Fibroblast of gingiva (primary cell): ENCODE results near the gene EFNA2.

Experiments used
- DNase-seq: peaks from one replicate; pipeline ENCODE4 v3.0.0-alpha.2; 2011; ENCODE audit warnings: low read depth

Gene EFNA2

DNA sequence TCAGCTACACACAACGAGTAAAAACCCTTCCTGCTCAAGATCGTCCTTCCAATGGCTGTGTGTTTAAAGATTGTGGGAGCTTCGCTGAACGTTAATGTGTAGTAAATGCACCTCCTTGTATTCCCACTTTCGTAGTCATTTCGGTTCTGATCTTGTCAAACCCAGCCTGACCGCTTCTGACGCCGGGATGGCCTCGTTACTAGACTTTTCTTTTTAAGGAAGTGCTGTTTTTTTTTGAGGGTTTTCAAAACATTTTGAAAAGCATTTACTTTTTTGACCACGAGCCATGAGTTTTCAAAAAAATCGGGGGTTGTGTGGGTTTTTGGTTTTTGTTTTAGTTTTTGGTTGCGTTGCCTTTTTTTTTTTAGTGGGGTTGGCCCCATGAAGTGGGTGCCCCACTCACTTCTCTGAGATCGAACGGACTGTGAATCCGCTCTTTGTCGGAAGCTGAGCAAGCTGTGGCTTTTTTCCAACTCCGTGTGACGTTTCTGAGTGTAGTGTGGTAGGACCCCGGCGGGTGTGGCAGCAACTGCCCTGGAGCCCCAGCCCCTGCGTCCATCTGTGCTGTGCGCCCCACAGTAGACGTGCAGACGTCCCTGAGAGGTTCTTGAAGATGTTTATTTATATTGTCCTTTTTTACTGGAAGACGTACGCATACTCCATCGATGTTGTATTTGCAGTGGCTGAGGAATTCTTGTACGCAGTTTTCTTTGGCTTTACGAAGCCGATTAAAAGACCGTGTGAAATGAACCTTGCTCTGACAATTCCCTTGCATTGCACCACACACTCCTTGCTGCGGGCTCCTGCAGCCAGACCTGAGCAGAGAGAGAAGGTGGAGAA is 13.0 kb upstream of the EFNA2 start:
- DNase-seq, result no peak

DNA sequence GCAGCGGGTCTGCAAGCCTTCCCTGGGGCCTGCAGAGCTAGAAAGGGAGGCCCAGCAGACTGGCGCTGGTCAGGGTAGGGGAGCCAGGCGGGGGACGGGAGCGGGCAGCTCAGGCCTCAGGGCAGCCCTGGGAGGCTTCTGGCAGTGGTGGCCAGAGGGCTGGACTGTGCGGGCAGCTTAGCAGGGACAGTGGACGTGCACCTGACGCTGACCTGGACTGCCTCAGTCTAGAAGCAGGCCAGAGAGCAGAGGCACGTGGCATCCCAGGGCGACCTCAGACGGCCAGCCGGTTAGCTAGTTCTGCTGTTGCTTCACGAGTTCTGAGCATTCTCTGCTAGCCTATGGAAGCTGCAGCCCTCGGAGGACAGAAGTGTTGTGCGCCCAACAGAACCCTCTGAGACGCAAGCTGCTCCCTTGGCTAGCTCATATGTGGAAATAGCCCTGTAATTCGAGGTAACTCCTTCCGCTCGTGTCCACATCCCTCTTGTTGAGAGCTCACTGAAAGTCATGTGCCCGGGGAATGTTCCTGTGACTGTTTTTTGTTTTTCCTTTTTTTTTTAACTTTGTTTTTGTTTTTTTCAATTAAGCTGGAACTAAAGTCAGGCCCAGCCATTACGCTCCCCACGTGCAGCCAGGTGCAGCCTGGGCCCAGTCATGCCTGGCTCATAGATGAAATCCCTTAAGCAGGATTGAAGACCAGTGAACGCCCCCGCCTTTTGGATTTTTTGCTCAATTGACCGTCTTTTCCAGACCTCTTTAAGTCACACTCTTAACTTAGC is 12.2 kb upstream of the EFNA2 start:
- DNase-seq, result no peak

DNA sequence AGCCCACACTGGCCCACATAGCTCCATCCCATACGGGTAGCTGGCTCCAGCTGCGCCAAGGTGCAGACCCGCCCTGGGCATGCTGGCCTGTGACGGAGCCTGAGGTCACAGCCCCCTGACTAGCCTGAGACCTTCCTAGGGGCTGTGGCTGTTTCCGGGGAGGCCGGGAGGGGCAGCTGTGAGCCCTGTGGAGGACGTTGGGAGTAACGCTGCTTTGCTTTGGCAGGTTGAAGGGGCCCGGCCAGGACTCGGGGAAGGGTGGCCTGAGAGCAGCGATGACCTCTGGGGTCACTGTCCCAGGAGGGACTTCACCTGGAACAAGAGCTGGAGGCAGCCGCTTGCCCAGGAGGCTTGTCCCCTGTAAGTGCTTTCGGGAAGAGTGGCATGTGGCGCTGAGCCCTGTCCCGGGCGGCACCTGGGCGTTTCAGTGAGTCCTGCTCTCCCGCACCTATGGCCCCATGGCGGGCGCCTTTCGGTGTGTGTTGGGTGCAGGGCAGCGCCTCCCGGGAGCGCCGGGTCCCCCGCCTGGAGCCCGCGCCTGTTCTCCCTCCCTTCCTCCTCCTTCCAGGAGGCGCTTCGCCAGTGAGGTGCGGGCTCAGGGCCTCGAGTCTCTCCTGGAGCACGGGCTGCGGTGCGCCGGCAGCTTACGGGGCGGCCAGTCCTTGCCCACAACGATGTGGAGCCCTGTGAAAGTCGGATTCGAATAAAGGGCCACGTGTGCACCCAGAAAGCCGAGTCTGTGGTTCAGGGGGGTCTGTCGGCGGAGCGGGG is 11.4 kb upstream of the EFNA2 start:
- DNase-seq, result no peak

DNA sequence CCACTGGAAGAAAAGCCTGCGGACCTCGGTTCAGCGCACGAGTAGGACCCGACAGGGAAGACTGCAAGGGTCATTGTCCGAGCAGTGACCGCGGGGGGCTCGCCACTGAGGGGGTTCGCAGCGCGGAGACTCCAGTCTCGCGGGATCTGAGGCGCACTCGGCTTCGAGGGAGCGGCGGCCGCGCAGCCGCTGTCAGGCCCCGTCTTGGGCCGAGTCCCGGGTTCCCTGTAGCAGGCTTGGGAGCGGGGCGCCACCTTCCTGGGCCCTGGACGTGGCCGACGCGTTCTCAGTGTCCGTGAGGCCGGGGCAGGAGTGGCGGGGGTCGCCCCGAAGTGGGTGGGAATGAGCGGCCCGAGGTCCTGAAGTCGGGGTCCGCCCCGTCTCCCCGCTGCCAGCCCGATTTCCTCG is 10.8 kb upstream of the EFNA2 start:
- DNase-seq, result no peak

DNA sequence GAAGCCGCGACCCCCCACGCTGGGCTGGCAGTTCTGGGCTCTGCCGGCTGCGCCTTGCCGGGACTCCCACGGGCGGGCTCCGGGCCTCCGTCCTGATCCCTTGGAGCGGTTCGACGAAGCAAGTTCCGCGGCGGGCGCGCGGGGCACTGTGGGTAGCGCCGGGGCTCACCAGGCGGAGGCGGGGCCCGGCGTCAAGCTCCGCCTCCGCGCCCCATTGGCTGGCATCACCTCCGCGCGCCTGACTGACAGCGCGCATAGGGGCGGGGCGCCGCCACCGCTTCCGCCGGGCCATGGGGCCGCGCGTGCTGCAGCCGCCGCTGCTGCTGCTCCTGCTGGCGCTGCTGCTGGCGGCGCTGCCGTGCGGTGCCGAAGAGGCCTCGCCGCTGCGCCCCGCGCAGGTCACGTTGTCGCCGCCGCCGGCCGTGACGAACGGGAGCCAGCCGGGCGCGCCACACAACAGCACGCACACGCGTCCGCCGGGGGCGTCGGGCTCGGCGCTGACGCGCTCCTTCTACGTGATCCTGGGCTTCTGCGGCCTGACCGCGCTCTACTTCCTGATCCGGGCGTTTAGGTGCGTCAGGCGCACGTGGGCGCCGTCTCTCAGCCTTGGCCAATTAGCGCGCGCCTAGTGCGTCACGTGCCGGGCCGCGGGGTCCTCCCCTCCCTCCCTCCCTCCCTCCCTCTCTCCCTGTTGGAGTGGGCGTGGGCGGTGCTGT is 10.3 kb upstream of the EFNA2 start, which contains the start of gene FAM174C:
Gene FAM174C, plus strand, starts transcription at position 271 of the 716 bp plus-strand sequence. Its CDS starts 20 bp downstream, at position 291.
- DNase-seq, result peak; percentile 96

DNA sequence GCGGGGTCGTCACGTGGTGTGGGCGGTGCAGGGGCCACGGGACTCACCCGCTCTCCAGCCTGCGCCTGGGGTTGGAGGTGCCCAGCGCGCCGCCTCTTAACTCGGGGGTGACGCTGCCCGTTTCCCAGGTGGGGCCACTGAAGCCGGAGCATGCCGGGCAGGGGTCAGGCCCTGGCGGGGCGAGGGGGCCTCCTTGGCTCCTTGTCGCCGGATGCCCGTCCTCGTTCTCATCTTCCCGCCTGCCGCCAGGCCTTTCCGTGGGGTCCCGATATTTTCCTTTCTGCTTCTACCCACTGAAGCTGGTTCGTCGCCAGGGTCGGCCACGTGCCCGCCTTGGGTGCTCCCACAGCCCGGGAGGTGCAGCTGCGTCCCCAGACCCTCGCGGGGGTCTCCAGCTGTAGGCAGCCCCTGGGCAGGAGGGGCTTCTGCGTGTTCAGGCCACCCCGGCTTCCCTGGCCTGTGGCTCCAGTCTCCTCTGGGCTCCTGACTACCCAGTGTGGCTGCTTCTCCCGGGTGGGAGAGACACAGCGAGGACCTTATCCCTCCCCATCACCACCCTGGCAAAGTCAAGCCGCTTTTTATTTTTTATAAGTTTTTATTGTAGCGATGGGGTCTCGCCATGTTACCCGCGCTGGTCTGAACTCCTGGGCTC is 9.6 kb upstream of the EFNA2 start:
- DNase-seq, result no peak

DNA sequence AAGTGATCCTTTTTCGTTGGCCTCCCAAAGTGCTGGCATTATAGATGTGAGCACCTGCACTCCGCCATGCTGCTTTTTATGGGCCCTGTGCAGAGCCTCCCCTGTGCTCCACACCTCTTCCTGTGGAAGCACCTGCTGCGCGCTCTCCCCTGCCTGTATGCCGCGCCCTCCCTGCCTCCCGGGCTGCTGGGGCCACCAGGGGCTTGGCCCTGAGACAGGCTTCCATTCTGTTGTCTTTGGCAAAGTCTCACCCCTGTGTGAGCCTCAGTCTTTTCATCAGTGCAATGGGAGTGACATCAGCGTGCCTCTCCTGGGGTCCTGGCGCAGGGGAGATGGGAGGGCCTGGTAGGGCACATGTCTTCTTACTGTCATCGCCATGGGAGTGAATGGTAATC is 9.0 kb upstream of the EFNA2 start:
- no peak for DNase-seq

GRCh38 chr19:1277061-1277460 is 8.6 kb upstream of the EFNA2 start:
- DNase-seq, result no peak

DNA sequence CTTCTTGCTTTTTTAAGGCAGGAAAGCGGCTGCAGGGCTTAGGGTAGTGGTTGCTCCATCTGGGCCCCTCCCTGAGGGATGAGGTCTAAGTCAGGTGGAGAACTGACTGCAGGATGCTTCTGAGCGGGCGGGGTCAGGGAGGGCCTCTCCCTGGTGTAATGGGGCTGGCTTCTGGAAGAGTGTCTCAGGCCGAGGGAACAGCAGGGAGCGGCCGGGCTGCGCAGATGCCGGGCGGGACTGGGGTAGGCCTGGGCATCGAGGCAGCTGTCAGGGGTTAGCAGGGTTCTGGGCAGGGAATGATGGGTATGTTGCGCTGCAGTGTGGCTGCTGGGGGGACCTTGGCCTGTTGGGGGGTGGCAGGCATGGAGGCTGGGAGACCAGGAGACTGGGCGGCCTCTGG is 7.6 kb upstream of the EFNA2 start:
- DNase-seq, result no peak

GRCh38 chr19:1278713-1279660 is 6.7 kb upstream of the EFNA2 start:
- DNase-seq, result no peak

DNA sequence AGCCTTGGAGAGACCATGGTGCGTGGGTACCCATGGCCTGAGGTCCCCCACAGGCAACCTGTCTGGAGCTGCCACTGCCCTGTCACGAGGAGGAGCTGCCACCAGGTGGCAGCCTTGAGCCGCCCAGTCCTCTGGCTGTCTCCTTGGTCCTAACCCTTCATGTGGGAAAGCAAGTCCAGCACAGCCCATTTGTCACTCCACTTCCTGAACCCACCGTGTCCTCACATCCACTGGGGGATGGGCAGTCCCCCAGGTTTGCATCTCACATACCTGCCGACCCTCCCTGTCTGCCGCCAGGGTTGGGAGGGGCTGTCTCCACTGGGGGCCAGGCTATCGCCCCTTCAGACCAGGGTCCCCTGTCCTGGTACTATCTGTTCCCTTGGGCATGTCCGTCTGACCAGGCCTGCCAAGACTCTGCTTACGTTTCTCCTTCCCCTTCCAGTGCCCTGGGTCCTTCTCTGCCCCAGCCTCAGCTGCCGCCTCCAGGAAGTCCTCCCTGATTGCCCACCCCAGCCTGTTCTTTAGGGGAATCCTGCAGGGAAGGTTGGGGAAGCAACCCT is 5.8 kb upstream of the EFNA2 start:
- peak; percentile 71 for DNase-seq

GRCh38 chr19:1280636-1281568 is 4.8 kb upstream of the EFNA2 start:
- DNase-seq, result no peak

DNA sequence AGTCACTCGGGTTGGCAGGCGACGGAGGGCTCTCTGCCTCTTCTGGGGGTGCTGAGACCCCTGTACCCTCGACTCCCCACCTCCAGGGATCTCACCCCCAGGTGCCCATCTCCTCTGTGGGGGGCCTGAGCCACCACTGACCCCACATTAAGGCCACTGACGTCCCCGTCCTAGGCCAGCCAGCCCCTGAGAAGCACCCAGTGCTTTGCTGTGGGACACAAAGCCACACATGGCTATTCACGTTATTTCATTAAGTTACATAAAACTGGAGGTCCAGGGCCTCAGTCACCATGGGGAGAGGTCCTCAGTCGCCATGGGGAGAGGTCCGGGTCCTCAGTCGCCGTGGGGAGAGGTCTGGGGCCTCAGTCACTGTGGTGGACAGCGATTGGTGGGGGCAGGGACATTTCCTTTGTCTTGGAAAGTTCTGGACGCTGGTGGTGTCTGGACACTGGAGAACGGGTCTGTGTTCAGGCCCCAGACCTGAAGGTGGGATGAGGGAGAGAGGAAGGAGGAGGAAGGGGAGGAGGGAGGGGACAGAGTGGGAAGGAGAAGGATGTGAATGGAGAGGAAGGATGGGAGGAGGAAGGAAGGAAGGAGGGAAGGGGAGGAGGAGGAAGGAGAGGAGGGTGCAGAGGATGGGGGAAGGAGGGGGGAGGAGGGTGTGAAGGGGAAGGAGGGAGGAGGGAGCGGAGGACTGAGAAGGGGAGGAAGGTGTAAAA is 3.9 kb upstream of the EFNA2 start:
- no peak for DNase-seq

DNA sequence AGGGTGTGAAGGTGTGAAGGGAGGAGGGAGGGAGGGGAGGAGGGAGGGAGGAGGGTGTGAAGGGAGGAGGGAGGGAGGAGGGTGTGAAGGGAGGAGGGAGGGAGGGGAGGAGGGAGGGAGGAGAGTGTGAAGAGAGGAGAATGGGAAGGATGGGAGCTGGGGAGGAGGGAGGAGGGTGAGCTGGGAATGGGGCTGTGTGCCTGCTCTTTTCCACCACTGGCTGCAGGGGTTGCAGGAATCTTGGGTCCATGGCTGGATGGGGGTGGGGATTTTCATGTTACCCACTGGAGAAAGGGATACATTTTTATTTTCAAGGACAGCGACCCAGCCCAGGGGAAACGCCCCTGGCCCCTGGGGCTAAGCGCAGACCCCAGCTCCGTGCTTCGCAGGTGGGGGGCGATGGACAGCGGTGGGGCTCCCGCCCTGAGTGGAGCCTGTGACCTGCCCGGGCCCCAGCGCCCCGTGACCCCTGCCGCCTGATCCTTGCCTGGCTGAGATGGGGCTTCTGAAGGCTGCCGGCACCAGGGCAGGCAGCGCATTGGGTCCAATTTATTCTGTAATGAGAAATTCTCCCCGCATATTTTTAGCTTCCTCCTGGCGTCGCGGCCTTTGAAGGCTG is 3.0 kb upstream of the EFNA2 start:
- DNase-seq, result no peak

GRCh38 chr19:1283207-1283916 is 2.3 kb upstream of the EFNA2 start:
- DNase-seq, result no peak

DNA sequence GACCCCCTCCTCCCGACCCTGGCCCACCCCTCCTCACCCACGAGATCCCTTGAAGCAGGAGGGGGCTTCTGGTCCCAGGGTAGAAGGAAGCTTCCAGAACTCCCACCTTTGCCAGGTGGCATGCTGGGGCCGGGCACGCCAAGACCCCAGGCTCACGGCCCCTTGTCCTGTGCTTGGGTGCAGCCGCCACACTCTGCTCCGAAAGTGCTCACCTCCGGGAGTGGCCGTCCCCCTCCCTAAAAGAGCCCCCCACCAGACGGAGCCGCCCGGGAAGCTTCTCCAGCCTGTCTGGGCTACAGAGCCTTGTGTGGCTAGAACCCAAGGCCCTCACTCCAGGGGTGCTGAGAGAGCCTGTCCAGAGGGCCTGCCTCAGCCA is 1.8 kb upstream of the EFNA2 start:
- DNase-seq, result no peak
